Mammary epithelial cell (primary cell): ENCODE data around the gene ZNF385A.

Source experiments
- CTCF ChIP-seq, 2 donors: IDR thresholded peaks in 1 of 2; conservative IDR thresholded peaks in 1 of 2; 2 replicates each; pipeline ENCODE4 v1.5.1; 2011 to 2012; ENCODE audit warnings: inconsistent platforms in 2 of 2, low read length in 2 of 2, mild to moderate bottlenecking in 2 of 2, control low read depth in 1 of 2, low read depth in 1 of 2; ENCODE audit not compliant: insufficient read depth in 1 of 2; ENCODE audit errors: extremely low read depth in 1 of 2
- EZH2 ChIP-seq: IDR thresholded peaks from 2 replicates; pipeline ENCODE4 v1.6.1; 2012; ENCODE audit warnings: low read length, inconsistent platforms, borderline replicate concordance

DNA sequence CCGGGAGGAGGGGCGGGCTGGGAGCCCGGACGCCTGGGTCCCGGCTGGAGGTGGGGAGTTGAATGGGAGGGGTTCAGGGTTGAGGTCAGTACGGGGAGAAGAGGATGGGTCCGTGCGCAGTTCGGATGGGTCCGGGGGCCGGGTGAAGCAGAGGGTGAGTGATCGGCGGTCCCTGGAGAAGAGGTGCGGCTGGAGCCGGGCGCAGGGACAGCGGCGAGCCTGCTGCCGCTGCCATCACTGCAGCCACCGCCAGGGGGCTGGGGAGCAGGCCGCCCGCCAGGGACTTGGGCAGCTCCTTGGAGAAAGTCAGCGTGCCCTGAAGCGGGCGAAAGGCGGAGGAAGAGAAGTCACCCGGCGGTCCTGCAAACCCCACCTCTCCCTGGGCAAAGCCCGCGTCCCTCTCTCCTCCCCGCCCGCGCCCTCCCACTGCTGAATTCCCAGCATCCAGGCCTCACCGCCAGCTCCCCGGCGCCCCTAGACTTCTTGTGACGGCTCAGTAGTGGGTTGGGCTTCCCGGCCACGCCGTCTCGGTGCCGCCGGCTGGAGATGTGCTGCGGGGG lies 14.3 kb downstream of the ZNF385A start:
- TF ChIP-seq CTCF (conservative IDR thresholded peaks at IDR 0.05 in 1 of 2, IDR thresholded peaks at IDR 0.05 in 1 of 2; ENCODE audit: extremely low read depth in 1 of 2, insufficient read depth in 1 of 2, low read depth in 1 of 2, low read length in 2 of 2) (peak; percentile 71 to 93), EZH2 (no peak)
